OCI-LY7 (cell line): ENCODE measurements around the gene CHCHD1.

Experiments
- EZH2phosphoT487 ChIP-seq: fragments of 200-600 bp; sonication (generic); IDR thresholded peaks from 2 replicates; pipeline ENCODE4 v1.6.1; 2018; ENCODE audit warnings: low read depth, borderline replicate concordance, mild to moderate bottlenecking, mixed run types, antibody characterized with exemption, low read length, moderate library complexity, mixed read lengths
- TF ChIP-seq, protein P1 (sequence below): fragments of 200-600 bp; sonication (generic); conservative IDR thresholded peaks from 2 replicates; pipeline ENCODE4 v1.5.1; 2014; ENCODE audit warnings: mild to moderate bottlenecking, antibody characterized with exemption, low read length, moderate library complexity, mixed read lengths

- TF ChIP-seq, protein P1, sequence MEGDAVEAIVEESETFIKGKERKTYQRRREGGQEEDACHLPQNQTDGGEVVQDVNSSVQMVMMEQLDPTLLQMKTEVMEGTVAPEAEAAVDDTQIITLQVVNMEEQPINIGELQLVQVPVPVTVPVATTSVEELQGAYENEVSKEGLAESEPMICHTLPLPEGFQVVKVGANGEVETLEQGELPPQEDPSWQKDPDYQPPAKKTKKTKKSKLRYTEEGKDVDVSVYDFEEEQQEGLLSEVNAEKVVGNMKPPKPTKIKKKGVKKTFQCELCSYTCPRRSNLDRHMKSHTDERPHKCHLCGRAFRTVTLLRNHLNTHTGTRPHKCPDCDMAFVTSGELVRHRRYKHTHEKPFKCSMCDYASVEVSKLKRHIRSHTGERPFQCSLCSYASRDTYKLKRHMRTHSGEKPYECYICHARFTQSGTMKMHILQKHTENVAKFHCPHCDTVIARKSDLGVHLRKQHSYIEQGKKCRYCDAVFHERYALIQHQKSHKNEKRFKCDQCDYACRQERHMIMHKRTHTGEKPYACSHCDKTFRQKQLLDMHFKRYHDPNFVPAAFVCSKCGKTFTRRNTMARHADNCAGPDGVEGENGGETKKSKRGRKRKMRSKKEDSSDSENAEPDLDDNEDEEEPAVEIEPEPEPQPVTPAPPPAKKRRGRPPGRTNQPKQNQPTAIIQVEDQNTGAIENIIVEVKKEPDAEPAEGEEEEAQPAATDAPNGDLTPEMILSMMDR = 0 out of 2 replicates have a peak, but pooled peaks have one; percentile 15
- no peak for TF ChIP-seq EZH2phosphoT487
Measured at GRCh38 chr10:73781879-73782748, at the start of gene CHCHD1.
